HG03108 (cell line): ENCODE measurements around the gene ASB14.

Source experiments
- ATAC-seq: cut with Tn5 transposase; IDR thresholded peaks from one replicate; pipeline ENCODE4 v1.9.1; 2021; ENCODE audit warnings: moderate library complexity; ENCODE audit not compliant: unreplicated experiment

Gene ASB14

GRCh38 chr3:57261929-57262328 lies 30.6 kb downstream of the ASB14 start:
- no peak for ATAC-seq

- ATAC-seq = no peak
These were observed 31.4 kb downstream of the ASB14 start for GRCh38 chr3:57261119-57261518.

- no peak for ATAC-seq
These were observed 34.8 kb downstream of the ASB14 start for GRCh38 chr3:57257678-57258077.

GRCh38 chr3:57256844-57257243 lies 35.6 kb downstream of the ASB14 start:
- no peak for ATAC-seq

GRCh38 chr3:57252404-57252803 lies 40.1 kb downstream of the ASB14 start:
- no peak for ATAC-seq

- no peak for ATAC-seq
These were observed 47.5 kb downstream of the ASB14 start for GRCh38 chr3:57244946-57245345.

GRCh38 chr3:57234613-57235575 lies 57.6 kb downstream of the ASB14 start:
- ATAC-seq = no peak

GRCh38 chr3:57233799-57234198 lies 58.7 kb downstream of the ASB14 start:
- no peak for ATAC-seq

- ATAC-seq = no peak
These were observed 62.5 kb downstream of the ASB14 start for GRCh38 chr3:57230006-57230405.

- ATAC-seq = peak; percentile 31
These were observed 64.3 kb downstream of the ASB14 start for GRCh38 chr3:57227930-57228751.

- ATAC-seq = peak; percentile 92
These were observed 65.1 kb downstream of the ASB14 start, which contains the start of gene APPL1 for GRCh38 chr3:57227204-57227929. Gene APPL1 (plus strand): TSS chr3:57227729. CDS start chr3:57227884, 155 bp downstream.

GRCh38 chr3:57226176-57226575 lies 66.3 kb downstream of the ASB14 start:
- ATAC-seq = no peak

GRCh38 chr3:57224856-57225255 lies 67.6 kb downstream of the ASB14 start:
- ATAC-seq = no peak

GRCh38 chr3:57221883-57222282 lies 70.6 kb downstream of the ASB14 start:
- no peak for ATAC-seq
